Trophoblast cell (in vitro differentiated cells and primary cell): ENCODE data around the gene MEDAG.

Experiments
- DNase-seq, 2 donors: peaks; one replicate each; pipeline ENCODE4 v3.0.0-alpha.2; 2016
- H2AFZ ChIP-seq: 2 replicates; pipeline ENCODE4 v1.6.1; 2013; ENCODE audit warnings: low read length, moderate library complexity, mild to moderate bottlenecking; ENCODE audit not compliant: insufficient read depth, poor library complexity
- H2AK5ac ChIP-seq: 2 replicates; pipeline ENCODE4 v1.6.1; 2013; ENCODE audit warnings: mild to moderate bottlenecking, low read length
- H2BK120ac ChIP-seq: 2 replicates; pipeline ENCODE4 v1.6.1; 2013; ENCODE audit warnings: low read length, mild to moderate bottlenecking, moderate library complexity; ENCODE audit not compliant: insufficient read depth, poor library complexity
- H2BK12ac ChIP-seq: 2 replicates; pipeline ENCODE4 v1.6.1; 2013; ENCODE audit warnings: mild to moderate bottlenecking, low read length, moderate library complexity
- H2BK5ac ChIP-seq: 2 replicates; pipeline ENCODE4 v1.6.1; 2013; ENCODE audit warnings: low read length, low read depth, moderate library complexity, mild to moderate bottlenecking; ENCODE audit not compliant: poor library complexity
- H3K14ac ChIP-seq: 2 replicates; pipeline ENCODE4 v1.6.1; 2013; ENCODE audit warnings: mild to moderate bottlenecking, low read length
- H3K18ac ChIP-seq: 2 replicates; pipeline ENCODE4 v1.6.1; 2013; ENCODE audit warnings: mild to moderate bottlenecking, low read length
- H3K23ac ChIP-seq: 2 replicates; pipeline ENCODE4 v1.6.1; 2013; ENCODE audit warnings: low read length
- H3K27ac ChIP-seq: 2 replicates; pipeline ENCODE4 v1.5.1; 2013; ENCODE audit warnings: low read depth, mild to moderate bottlenecking, inconsistent platforms, low read length, moderate library complexity
- H3K27me3 ChIP-seq: 2 replicates; pipeline ENCODE4 v1.6.1; 2013; ENCODE audit warnings: inconsistent platforms, mild to moderate bottlenecking, low read length, moderate library complexity; ENCODE audit not compliant: insufficient read depth
- H3K36me3 ChIP-seq, 2 experiments: 1 replicate in 1 of 2; 2 replicates in 1 of 2; pipeline ENCODE4 v1.6.1; 2013; ENCODE audit warnings: low read length in 2 of 2, mild to moderate bottlenecking in 2 of 2, moderate library complexity in 1 of 2; ENCODE audit not compliant: insufficient read depth in 2 of 2, control insufficient read depth in 1 of 2
- H3K4ac ChIP-seq: 2 replicates; pipeline ENCODE4 v1.6.1; 2013; ENCODE audit warnings: low read depth, mild to moderate bottlenecking, low read length, moderate library complexity
- H3K4me1 ChIP-seq, 2 experiments: 1 replicate in 1 of 2; 2 replicates in 1 of 2; pipeline ENCODE4 v1.6.1; 2013; ENCODE audit warnings: low read length in 2 of 2, mild to moderate bottlenecking in 2 of 2, moderate library complexity in 1 of 2; ENCODE audit not compliant: insufficient read depth in 2 of 2, control insufficient read depth in 1 of 2
- H3K4me2 ChIP-seq: 2 replicates; pipeline ENCODE4 v1.6.1; 2013; ENCODE audit warnings: inconsistent platforms, mild to moderate bottlenecking, low read length, moderate library complexity
- H3K4me3 ChIP-seq: 2 replicates; pipeline ENCODE4 v1.5.1; 2013; ENCODE audit warnings: mild to moderate bottlenecking, low read depth, low read length, inconsistent platforms
- H3K79me1 ChIP-seq: one replicate; pipeline ENCODE4 v1.6.1; 2013; ENCODE audit warnings: low read length
- H3K79me2 ChIP-seq: 2 replicates; pipeline ENCODE4 v1.6.1; 2013; ENCODE audit warnings: low read length, mild to moderate bottlenecking; ENCODE audit not compliant: control insufficient read depth, insufficient read depth, poor library complexity
- H3K9ac ChIP-seq: 2 replicates; pipeline ENCODE4 v1.6.1; 2013; ENCODE audit warnings: mild to moderate bottlenecking, low read length
- H3K9me3 ChIP-seq: 2 replicates; pipeline ENCODE4 v1.6.1; 2013; ENCODE audit warnings: low read depth, mild to moderate bottlenecking, control low read depth, inconsistent platforms, low read length; ENCODE audit not compliant: insufficient read depth
- H4K12ac ChIP-seq: 2 replicates; pipeline ENCODE4 v1.6.1; 2013; ENCODE audit warnings: low read depth, mild to moderate bottlenecking, low read length, moderate library complexity
- H4K8ac ChIP-seq: 2 replicates; pipeline ENCODE4 v1.6.1; 2013; ENCODE audit warnings: low read depth, mild to moderate bottlenecking, low read length, moderate library complexity
- H4K91ac ChIP-seq: one replicate; pipeline ENCODE4 v1.6.1; 2013; ENCODE audit warnings: low read depth, mild to moderate bottlenecking, low read length, moderate library complexity
- WGBS: extraction: QIAGEN DNeasy Blood & Tissue Kit; methylation state at CpG from one replicate; pipeline ENCODE4 v1.1.7; 2013; ENCODE audit warnings: missing lambda C conversion rate; ENCODE audit not compliant: insufficient read length, insufficient coverage; ENCODE audit errors: extremely low coverage; 5-methylcytosine and 5-hydroxymethylcytosine counted together

Gene MEDAG

DNA sequence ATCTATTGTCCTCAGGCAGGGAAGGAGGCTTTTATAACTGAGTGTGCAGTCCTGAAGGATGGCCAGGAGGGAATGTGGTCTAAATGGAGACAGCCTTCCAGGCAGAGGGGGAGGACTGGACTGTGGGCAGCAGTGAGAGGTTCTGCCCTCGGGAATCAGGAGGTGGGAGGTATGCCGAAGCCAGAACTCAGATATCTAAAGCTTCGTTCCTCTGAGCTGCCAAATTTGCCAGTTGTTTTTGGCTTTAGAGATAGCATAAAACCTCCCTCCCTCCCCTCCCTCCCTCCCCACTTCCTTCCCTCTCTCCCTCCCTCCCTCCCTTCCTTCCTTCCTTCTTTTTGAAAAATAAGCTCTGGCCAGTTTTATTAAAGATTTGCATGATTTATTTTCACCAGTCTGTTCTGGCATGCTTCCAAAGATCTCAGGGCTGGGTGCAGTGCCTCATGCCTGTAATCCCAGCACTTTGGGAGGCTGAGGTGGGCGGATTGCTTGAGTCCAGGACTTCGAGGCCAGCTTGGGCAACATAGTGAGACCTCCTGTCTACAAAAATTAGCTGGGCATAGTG lies 2.4 kb downstream of the MEDAG start:
- Histone ChIP-seq H3K9me3 (no peaks in the 10 kb centered on the region), H3K23ac (no peak overlapping the region), H3K4ac (no peak overlapping the region), H2BK120ac (peak overlapping the region; percentile 64), H3K4me3 (no peak overlapping the region), H3K79me2 (peaks cover 2% of the 10 kb centered on the region), H3K4me2 (no peak overlapping the region), H3K27ac (peak overlapping the region; percentile 22), H4K12ac (no peak overlapping the region), H4K91ac (peak overlapping the region; percentile 50), H3K27me3 (no peaks in the 10 kb centered on the region), H3K14ac (peak overlapping the region; percentile 35), H3K9ac (no peak overlapping the region), H3K79me1 (peaks cover 20% of the 10 kb centered on the region), H3K4me1 (peaks cover 18 to 25% of the 10 kb centered on the region in 2 experiments), H2AFZ (no peak overlapping the region), H4K8ac (no peak overlapping the region), H2AK5ac (no peak overlapping the region), H2BK12ac (peak overlapping the region; percentile 23), H2BK5ac (no peak overlapping the region), H3K36me3 (peaks cover 0 to 2% of the 10 kb centered on the region in 2 experiments), H3K18ac (no peak overlapping the region)
- WGBS, result no CpG with 5 or more reads among the region's 5 CpGs
- DNase-seq, result no peak

DNA sequence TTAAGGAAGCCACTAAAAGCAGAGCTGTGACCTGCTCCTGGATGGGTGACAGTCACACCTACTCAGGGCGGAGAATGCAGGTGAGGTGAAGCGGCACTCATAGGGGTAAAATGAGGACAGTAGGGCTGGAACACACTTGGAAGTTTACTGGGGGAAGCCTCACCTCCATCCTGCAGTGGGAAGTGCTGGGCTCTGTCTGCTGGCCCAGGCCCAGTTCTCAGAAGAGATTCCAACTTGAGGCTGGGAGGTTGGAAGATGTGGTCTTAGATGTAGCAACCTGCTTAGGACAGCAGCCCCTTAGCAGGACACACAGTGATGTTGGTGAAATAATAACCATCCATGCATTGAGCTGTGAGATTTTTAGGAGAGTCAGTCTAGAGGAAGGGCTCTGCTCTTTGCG lies 4.6 kb downstream of the MEDAG start:
- H3K36me3 ChIP-seq, result peaks cover 0 to 2% of the 10 kb centered on the region in 2 experiments
- H3K4me3 ChIP-seq, result no peak overlapping the region
- H3K79me1 ChIP-seq, result peaks cover 20% of the 10 kb centered on the region
- no peak overlapping the region for H3K18ac ChIP-seq
- H4K12ac ChIP-seq, result no peak overlapping the region
- no peak overlapping the region for H4K8ac ChIP-seq
- H4K91ac ChIP-seq, result no peak overlapping the region
- H2BK5ac ChIP-seq, result no peak overlapping the region
- no peaks in the 10 kb centered on the region for H3K27me3 ChIP-seq
- peaks cover 22 to 28% of the 10 kb centered on the region in 2 experiments for H3K4me1 ChIP-seq
- no peak overlapping the region for H3K23ac ChIP-seq
- no peak overlapping the region for H2AFZ ChIP-seq
- peaks cover 2% of the 10 kb centered on the region for H3K79me2 ChIP-seq
- H2BK120ac ChIP-seq, result no peak overlapping the region
- H3K27ac ChIP-seq, result no peak overlapping the region
- no peak overlapping the region for H3K14ac ChIP-seq
- H2AK5ac ChIP-seq, result no peak overlapping the region
- WGBS, result no CpG with 5 or more reads among the region's 3 CpGs
- H3K4me2 ChIP-seq, result no peak overlapping the region
- H3K4ac ChIP-seq, result no peak overlapping the region
- no peak overlapping the region for H3K9ac ChIP-seq
- no peak for DNase-seq
- H2BK12ac ChIP-seq, result no peak overlapping the region
- H3K9me3 ChIP-seq, result no peaks in the 10 kb centered on the region

DNA sequence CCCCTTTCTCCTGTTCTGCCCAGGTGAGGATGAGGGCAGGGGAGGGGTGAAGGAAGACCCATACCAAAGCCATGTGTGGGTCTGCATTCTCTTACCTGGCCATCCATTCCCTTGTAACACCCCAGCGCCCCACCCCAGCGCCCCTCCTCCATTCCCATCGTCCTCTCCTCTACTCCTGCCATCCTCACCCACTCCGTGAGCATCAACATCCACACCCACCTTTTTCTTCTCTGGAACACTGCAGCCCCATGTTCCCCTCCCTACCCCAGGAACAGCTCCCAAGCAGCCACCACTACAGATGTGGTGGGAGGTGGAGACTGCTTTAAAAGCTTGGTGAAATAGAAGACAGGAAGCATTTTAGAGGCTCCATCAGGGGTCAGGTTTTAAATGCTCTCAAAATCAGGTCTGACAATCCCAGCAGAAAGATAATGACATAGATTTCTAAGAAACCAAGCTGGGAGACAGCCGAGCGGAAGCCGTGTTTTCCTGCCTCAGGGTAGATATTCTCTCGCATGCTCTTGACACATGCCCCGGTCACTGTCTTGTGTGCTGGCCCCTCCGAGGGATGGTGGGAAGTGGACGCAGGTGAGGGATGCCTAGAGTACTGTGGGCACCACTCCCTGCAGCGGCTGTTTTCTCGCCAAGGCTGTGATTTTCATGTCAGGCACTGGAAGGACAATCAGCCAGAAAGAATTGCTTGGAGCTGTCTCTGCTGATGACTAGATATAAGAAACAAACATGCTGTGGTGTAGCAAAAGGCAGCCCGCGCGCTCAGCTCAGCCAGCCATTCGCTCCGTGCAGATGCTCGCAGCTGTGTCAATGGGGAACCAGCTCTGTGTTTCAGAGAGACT lies 9.8 kb downstream of the MEDAG start:
- no peak overlapping the region for H4K12ac ChIP-seq
- DNase-seq, result no peak
- peak overlapping the region; percentile 57 for H2BK12ac ChIP-seq
- no peaks in the 10 kb centered on the region for H3K27me3 ChIP-seq
- H2AFZ ChIP-seq, result no peak overlapping the region
- no peaks in the 10 kb centered on the region for H3K79me2 ChIP-seq
- H4K91ac ChIP-seq, result peak overlapping the region; percentile 31
- H3K36me3 ChIP-seq, result no peaks in the 10 kb centered on the region
- no peak overlapping the region for H2BK120ac ChIP-seq
- no peak overlapping the region for H3K14ac ChIP-seq
- H3K27ac ChIP-seq, result peak overlapping the region; percentile 4
- no peak overlapping the region for H3K9ac ChIP-seq
- H4K8ac ChIP-seq, result peak overlapping the region; percentile 12
- H3K4me1 ChIP-seq, result peaks cover 10% of the 10 kb centered on the region in 2 experiments
- H3K4ac ChIP-seq, result no peak overlapping the region
- no peak overlapping the region for H3K23ac ChIP-seq
- H3K79me1 ChIP-seq, result peaks cover 3% of the 10 kb centered on the region
- H2AK5ac ChIP-seq, result no peak overlapping the region
- no peaks in the 10 kb centered on the region for H3K9me3 ChIP-seq
- peak overlapping the region; percentile 31 for H3K4me3 ChIP-seq
- no CpG with 5 or more reads among the region's 19 CpGs for WGBS
- no peak overlapping the region for H3K4me2 ChIP-seq
- H3K18ac ChIP-seq, result peak overlapping the region; percentile 28
- H2BK5ac ChIP-seq, result no peak overlapping the region

DNA sequence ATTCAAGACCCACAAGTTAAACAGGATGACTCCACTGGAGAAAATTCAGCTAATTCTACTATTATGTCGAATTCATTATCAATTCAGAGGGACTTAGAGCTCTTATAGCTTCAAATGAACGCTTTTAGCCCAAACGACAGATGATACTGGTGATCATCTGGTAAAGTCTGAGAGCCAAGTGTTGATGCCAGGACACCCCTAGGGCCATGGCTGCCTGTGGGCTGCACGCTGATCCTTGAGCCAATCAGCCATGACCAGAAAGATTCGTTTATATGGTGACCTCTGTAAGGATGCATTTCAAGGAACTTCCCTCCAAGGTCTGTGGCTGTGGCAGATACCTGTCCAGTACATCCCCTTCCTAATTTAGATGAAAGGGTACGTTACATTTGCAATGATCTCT lies 10.9 kb downstream of the MEDAG start:
- Histone ChIP-seq H4K8ac (no peak overlapping the region), H2BK5ac (no peak overlapping the region), H3K79me1 (peaks cover 4% of the 10 kb centered on the region), H3K14ac (no peak overlapping the region), H4K12ac (no peak overlapping the region), H3K23ac (no peak overlapping the region), H3K9ac (no peak overlapping the region), H4K91ac (no peak overlapping the region), H3K9me3 (no peaks in the 10 kb centered on the region), H3K27me3 (no peaks in the 10 kb centered on the region), H2AK5ac (no peak overlapping the region), H3K18ac (no peak overlapping the region), H3K79me2 (no peaks in the 10 kb centered on the region), H2BK120ac (no peak overlapping the region), H3K4ac (no peak overlapping the region), H3K27ac (no peak overlapping the region), H3K4me2 (no peak overlapping the region), H3K4me3 (no peak overlapping the region), H2BK12ac (no peak overlapping the region), H2AFZ (no peak overlapping the region), H3K36me3 (no peaks in the 10 kb centered on the region), H3K4me1 (peaks cover 10% of the 10 kb centered on the region in 2 experiments)
- no CpG with 5 or more reads among the region's 6 CpGs for WGBS
- DNase-seq, result no peak
